Fibroblast of skin of right biceps (primary cell): ENCODE results near the gene TEX261.
A peak's percentile ranks its signal among the peaks of the same experiment; 100 is the strongest.

Source experiments
- DNase-seq: peaks from one replicate; pipeline ENCODE4 v3.0.0-alpha.2; 2013

TEX261 gene

GRCh38 chr2:70956141-70956540 is 38.5 kb downstream of the TEX261 start:
- no peak for DNase-seq

GRCh38 chr2:70954886-70955285 is 39.8 kb downstream of the TEX261 start:
- no peak for DNase-seq

DNA sequence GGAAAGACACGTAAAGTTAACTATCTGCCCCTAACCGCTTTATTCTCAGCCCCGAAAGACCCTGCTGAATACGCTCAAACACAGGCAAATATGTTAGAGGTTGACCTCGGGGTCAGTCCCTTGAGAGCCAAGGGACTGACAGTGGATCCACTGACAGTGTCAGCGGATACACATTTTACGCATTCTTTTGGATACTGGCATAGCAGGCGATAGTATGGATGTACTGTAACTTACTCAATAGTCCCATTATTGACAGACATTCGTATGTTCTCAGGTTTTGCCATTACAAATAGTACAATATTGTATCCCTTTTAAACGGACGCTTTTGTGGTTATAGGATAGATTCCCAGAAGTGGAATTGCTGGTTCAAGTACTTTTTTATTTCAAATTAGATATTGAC is 45.6 kb downstream of the TEX261 start:
- no peak for DNase-seq

DNA sequence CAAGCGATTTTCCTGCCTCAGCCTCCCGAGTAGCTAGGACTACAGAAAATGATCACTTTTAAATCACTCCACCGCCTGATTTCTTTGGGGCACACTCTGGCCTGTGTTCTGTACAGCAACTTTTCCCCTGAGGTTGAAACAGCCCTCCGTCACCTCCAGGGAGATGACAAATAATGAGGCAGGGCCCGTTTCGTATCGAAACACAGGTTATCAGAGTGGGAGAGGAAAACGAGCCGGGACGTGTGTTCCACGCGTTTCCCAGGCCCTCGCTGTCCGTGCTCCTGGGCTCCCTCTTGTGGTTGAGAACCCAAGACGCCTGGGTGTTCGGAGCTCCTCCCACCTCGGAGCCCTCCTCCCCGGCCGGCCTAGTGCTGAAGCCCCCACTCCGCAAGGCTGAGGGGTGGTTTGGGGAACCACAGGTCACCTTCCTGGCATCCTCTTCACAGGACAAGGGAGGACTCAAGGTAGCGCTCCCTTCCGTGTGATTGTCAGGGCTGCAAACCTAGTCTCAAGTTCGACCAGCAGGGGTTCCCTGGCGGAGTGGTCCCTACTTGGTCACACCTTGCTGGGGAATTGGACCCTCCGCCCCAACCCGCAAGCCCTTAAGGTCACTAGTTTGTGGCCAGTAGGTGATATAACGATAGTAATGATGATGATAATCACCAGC is 46.2 kb downstream of the TEX261 start:
- peak; percentile 70 for DNase-seq

GRCh38 chr2:70947556-70948184 is 47.0 kb downstream of the TEX261 start:
- DNase-seq = peak; percentile 62

GRCh38 chr2:70946832-70947442 is 47.7 kb downstream of the TEX261 start:
- DNase-seq = peak; percentile 49

DNA sequence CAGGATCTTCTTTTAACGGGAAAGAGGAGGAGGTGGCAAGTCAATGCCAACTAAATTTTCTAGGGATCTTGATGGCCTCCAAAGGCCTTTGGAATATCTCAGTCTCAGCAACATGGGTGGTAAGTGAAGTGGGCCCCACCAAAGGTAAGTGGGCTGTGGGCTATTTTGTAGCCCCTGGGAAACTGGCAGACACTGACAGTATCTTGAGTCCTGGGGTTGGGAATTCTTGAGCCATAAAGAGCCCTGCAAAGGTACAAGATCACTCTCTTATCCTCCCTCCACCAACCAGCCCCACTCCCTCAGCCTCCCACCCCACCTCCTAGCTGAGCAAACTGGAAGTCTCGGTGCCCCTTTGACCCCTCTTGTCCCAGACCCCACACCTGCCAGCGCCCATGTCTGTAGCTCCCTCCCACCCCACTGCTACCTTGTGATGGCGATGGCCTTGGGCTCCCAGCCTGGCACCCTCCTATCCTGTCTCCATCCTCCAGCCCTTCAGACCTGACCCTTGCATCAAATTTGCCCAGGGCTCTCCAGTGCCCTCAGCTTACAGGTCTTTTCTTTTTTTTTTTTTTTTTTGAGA is 50.5 kb downstream of the TEX261 start:
- DNase-seq = no peak

DNA sequence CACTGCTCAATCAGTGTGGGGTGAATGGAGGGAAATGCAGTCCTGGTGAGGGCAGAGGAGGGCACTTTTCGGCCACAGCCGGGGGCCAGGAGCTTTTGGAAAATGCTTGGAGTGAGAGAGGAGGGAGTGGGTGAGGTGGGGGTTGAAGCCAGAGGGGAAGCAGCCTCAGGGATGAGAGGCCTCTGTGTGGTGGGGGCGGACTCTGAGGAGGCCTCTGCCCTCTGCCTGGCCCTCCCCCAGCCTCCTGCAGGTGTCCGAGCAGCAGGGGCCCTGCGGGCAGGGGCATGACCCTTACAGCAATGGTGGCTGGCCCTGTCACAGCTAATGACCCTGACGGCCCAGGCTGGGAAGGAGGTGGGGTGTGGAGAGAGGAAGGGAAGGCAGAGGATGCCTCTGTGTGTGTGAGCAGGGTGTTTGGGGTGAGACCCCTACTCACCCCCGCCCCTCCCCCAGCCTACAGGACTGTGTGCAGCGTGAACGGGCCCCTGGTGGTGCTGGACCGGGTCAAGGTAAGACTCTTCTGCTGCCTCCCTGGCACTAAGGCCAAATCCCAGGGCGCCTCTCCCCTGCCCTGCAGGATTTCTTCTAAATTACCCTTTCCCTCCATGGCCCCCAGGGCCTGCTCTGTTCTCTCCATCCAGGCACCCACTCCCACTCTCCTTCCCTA is 51.3 kb downstream of the TEX261 start:
- no peak for DNase-seq

- DNase-seq = no peak
Measured at GRCh38 chr2:70942396-70943204, 52.1 kb downstream of the TEX261 start.

GRCh38 chr2:70941701-70942100 is 53.0 kb downstream of the TEX261 start:
- no peak for DNase-seq

DNA sequence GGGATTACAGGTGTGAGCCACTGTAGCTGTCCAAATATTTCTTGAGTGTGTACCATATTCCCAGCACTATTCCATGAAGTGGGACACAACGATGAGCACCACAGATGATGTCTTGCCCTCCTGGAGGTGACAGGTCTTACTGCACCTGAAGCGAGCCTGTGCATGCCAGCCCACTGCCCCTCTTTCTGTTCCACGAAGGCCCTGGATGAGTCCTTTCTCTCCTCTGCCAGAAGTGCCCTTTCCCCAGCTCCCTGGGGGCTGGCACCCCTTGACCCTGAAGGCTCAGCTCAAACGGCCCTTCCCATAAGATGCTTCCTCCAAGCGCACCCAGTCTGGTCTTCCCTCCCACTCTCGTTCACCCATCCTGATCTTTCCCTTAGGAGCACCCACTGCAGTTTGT is 53.5 kb downstream of the TEX261 start:
- DNase-seq = no peak

- DNase-seq = no peak
Measured at GRCh38 chr2:70939839-70940580, 54.7 kb downstream of the TEX261 start.

DNA sequence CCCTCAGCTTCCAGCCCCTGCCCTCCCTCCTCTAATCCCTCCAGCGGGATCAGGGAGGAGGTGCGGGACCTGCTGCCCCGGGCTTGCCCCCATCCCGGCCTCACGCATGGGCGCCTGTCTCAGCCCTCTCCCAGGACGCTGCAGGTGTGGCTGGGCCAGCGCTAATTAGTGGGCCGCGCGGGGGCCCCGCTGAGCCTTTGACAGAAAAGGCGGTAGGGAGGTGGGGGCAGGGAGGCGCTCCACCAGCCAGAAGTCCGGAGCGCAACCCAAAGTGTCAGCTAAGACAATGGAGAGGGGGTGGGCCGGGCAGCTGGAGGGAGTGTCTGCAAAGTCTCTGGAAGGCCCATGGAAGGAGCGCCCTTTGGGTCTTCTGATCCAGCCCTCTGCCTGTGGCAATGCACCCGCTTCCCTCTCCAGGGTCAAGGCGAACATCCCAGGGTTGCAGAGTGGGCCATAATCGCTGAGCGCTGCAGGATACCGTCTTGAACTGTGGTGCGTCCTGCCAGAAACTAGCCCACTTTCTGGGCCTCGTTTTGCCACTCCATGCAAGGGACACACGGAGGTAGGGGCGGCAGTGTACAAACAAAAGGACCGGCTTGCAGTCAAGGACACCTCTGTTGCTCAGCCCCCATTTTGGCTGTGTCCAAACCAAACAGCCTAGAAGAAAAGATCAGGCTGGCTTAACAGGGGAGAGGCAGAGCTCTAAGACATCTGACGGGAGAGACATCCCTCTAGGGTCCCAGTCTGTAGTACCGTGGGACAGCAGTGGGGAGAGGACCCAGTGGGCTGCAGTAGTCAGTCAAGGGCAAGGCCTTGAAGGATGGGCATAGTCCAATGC is 55.5 kb downstream of the TEX261 start:
- DNase-seq = no peak

- no peak for DNase-seq
Measured at GRCh38 chr2:70938586-70938950, 56.1 kb downstream of the TEX261 start.

- no peak for DNase-seq
Measured at GRCh38 chr2:70937866-70938585, 56.6 kb downstream of the TEX261 start.

GRCh38 chr2:70936979-70937811 is 57.5 kb downstream of the TEX261 start:
- DNase-seq = no peak

- no peak for DNase-seq
Measured at GRCh38 chr2:70936165-70936978, 58.3 kb downstream of the TEX261 start.
